ENCODE results near the gene EFCAB14. TPM values are rescaled to one million over a fixed set of nuclear protein-coding genes. Genes with fewer than 3 reads are reported as not detected.

Gene EFCAB14
- total and polyA plus RNA-seq, 9 of the 15 experiments (the other 6 are each of a cell fraction or from before 2014, with no cell fraction given), result 7.3 to 49.0 (median 37.3) TPM

DNA sequence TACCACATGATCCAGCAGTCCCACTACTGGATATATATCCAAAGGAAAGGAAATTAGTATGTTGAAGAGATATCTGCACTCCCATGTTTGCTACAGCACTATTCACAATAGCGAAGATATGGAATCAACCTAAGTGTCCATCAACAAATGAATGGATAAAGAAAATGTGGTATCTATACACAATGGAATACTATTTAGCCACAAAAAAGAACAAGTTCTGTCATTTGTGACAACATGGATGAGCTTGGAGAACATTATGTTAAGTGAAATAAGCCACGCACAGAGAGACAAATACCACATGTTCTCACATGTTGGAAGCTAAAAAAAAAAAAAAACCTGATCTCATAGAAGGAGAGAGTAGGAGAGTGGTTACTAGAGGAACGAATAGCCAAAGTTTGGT is 68.4 kb downstream of the EFCAB14 start:
- Histone ChIP-seq H4K20me1 (replicated peaks; ENCODE audit: control insufficient read depth, insufficient read depth, low read length) (no peaks in the 10 kb centered on the region), H3K9me3 (replicated peaks; ENCODE audit: control insufficient read depth, insufficient read depth, low read depth, low read length) (no peaks in the 10 kb centered on the region), H3K9ac (ENCODE audit: insufficient read depth in 1 of 2, low read depth in 2 of 2, low read length in 2 of 2) (no peak overlapping the region), H3K79me2 (ENCODE audit: control insufficient read depth, insufficient read depth, low read length) (no peaks in the 10 kb centered on the region), H3K4me1 (replicated peaks in 1 of 2; ENCODE audit: control insufficient read depth in 2 of 2, insufficient read depth in 2 of 2, low read length in 2 of 2) (no peaks in the 10 kb centered on the region), H3K9me1 (ENCODE audit: control insufficient read depth, insufficient read depth, low read length) (no peaks in the 10 kb centered on the region), H3K36me3 (ENCODE audit: control insufficient read depth, insufficient read depth, low read length) (peaks cover 14% of the 10 kb centered on the region), H3K27me3 (ENCODE audit: control insufficient read depth in 2 of 2, insufficient read depth in 2 of 2, low read length in 2 of 2) (no peaks in the 10 kb centered on the region), H3K4me2 (ENCODE audit: insufficient read depth, low read length) (no peak overlapping the region), H3K4me3 (no peak overlapping the region), H3K27ac (ENCODE audit: extremely low read depth, low read depth, low read length) (no peak overlapping the region), H2AFZ (ENCODE audit: low read depth, low read length) (no peak overlapping the region)
- TF ChIP-seq IRF2 (CRISPR knock-in tag; IDR thresholded peaks at IDR 0.05), result no peak
- peak; percentile 71 for TF ChIP-seq ZNF146 (CRISPR knock-in tag; IDR thresholded peaks at IDR 0.05; ENCODE audit: unreplicated experiment)
- ChIA-PET POLR2A (no interaction called here), CTCF (ENCODE audit: low intra/inter-chr PET ratio) (no interaction called here)
- no peak for FAIRE-seq
- in situ Hi-C loops (cut with MboI) (no loop called here), intact Hi-C loops (cut with micrococcal nuclease) (no loop called here)
- ATAC-seq, result no peak
- no peak for DNase-seq (ENCODE audit: extremely low read depth in 1 of 4, low spot score in 3 of 4)
- no TSS peak for BruUV-seq (replicated peaks)
- WGBS (ENCODE audit: insufficient coverage, low coverage, missing lambda C conversion rate), result 83% methylated on average over 3 of the region's 3 CpGs

- WGBS (ENCODE audit: insufficient coverage, low coverage, missing lambda C conversion rate), result 62% methylated on average over 2 of the region's 2 CpGs
- intact Hi-C loops (cut with micrococcal nuclease), result no loop called here
- no peak for FAIRE-seq
- TF ChIP-seq KDM4B (IDR thresholded peaks at IDR 0.05; ENCODE audit: borderline replicate concordance in 2 of 2, low read depth in 1 of 2) (no peak), ETV5 (CRISPR knock-in tag; IDR thresholded peaks at IDR 0.05; ENCODE audit: low read depth) (no peak), ARID3B (CRISPR knock-in tag; IDR thresholded peaks at IDR 0.05; ENCODE audit: borderline replicate concordance) (no peak), ZNF239 (CRISPR knock-in tag; IDR thresholded peaks at IDR 0.05) (no peak), MAFK (IDR thresholded peaks at IDR 0.05; ENCODE audit: low read length) (no peak), XRCC5 (IDR thresholded peaks at IDR 0.05; ENCODE audit: low read depth, low read length) (no peak), ZNF41 (CRISPR knock-in tag; conservative IDR thresholded peaks at IDR 0.05) (no peak), ZNF57 (CRISPR knock-in tag; IDR thresholded peaks at IDR 0.05) (no peak), BRD4 (IDR thresholded peaks at IDR 0.05) (no peak)
- TF ChIP-seq, protein P1, sequence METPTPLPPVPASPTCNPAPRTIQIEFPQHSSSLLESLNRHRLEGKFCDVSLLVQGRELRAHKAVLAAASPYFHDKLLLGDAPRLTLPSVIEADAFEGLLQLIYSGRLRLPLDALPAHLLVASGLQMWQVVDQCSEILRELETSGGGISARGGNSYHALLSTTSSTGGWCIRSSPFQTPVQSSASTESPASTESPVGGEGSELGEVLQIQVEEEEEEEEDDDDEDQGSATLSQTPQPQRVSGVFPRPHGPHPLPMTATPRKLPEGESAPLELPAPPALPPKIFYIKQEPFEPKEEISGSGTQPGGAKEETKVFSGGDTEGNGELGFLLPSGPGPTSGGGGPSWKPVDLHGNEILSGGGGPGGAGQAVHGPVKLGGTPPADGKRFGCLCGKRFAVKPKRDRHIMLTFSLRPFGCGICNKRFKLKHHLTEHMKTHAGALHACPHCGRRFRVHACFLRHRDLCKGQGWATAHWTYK (CRISPR knock-in tag; IDR thresholded peaks at IDR 0.05), result no peak
- TF ChIP-seq, protein P2, sequence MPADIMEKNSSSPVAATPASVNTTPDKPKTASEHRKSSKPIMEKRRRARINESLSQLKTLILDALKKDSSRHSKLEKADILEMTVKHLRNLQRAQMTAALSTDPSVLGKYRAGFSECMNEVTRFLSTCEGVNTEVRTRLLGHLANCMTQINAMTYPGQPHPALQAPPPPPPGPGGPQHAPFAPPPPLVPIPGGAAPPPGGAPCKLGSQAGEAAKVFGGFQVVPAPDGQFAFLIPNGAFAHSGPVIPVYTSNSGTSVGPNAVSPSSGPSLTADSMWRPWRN (IDR thresholded peaks at IDR 0.05; ENCODE audit: low read depth), result no peak
These were observed 69.2 kb downstream of the EFCAB14 start for GRCh38 chr1:46649764-46650163.

More at GRCh38 chr1:46649764-46650163, 69.2 kb downstream of the EFCAB14 start:
- BruUV-seq (replicated peaks), result no TSS peak
- Histone ChIP-seq H2AFZ (ENCODE audit: low read depth, low read length) (no peak overlapping the region), H3K79me2 (ENCODE audit: control insufficient read depth, insufficient read depth, low read length) (no peaks in the 10 kb centered on the region), H3K4me1 (replicated peaks in 1 of 2; ENCODE audit: control insufficient read depth in 2 of 2, insufficient read depth in 2 of 2, low read length in 2 of 2) (no peaks in the 10 kb centered on the region), H3K36me3 (ENCODE audit: control insufficient read depth, insufficient read depth, low read length) (peaks cover 10% of the 10 kb centered on the region), H3K9me1 (ENCODE audit: control insufficient read depth, insufficient read depth, low read length) (no peaks in the 10 kb centered on the region), H3K4me3 (no peak overlapping the region), H3K4me2 (ENCODE audit: insufficient read depth, low read length) (no peak overlapping the region), H3K27ac (ENCODE audit: extremely low read depth, low read depth, low read length) (no peak overlapping the region), H4K20me1 (replicated peaks; ENCODE audit: control insufficient read depth, insufficient read depth, low read length) (no peaks in the 10 kb centered on the region), H3K9me3 (replicated peaks; ENCODE audit: control insufficient read depth, insufficient read depth, low read depth, low read length) (no peaks in the 10 kb centered on the region), H3K9ac (ENCODE audit: insufficient read depth in 1 of 2, low read depth in 2 of 2, low read length in 2 of 2) (no peak overlapping the region), H3K27me3 (ENCODE audit: control insufficient read depth in 2 of 2, insufficient read depth in 2 of 2, low read length in 2 of 2) (no peaks in the 10 kb centered on the region)
- DNase-seq (ENCODE audit: extremely low read depth in 1 of 4, low spot score in 3 of 4), result no peak
- in situ Hi-C loops (cut with MboI), result no loop called here
- no peak for ATAC-seq
- POLR2A ChIA-PET, result interaction anchor here (0.5 to 0.6 kb wide), 3 partner anchors 28 to 664 kb away, joined by 3 read pairs; partner anchors contain the start of gene STIL
- CTCF ChIA-PET (ENCODE audit: low intra/inter-chr PET ratio), result no interaction called here

All from K562 (cell line).